ENCODE measurements around the gene IREB2. TPM values are rescaled to one million over a fixed set of nuclear protein-coding genes. Genes with fewer than 3 reads are reported as not detected.
A peak's percentile ranks its signal among the peaks of the same experiment; 100 is the strongest.
"Not testable (repeated sequence)": the region's sequence is repeated elsewhere in the genome, so short reads cannot be mapped to it uniquely, and the experiment has no call there.

Gene IREB2, protein sequence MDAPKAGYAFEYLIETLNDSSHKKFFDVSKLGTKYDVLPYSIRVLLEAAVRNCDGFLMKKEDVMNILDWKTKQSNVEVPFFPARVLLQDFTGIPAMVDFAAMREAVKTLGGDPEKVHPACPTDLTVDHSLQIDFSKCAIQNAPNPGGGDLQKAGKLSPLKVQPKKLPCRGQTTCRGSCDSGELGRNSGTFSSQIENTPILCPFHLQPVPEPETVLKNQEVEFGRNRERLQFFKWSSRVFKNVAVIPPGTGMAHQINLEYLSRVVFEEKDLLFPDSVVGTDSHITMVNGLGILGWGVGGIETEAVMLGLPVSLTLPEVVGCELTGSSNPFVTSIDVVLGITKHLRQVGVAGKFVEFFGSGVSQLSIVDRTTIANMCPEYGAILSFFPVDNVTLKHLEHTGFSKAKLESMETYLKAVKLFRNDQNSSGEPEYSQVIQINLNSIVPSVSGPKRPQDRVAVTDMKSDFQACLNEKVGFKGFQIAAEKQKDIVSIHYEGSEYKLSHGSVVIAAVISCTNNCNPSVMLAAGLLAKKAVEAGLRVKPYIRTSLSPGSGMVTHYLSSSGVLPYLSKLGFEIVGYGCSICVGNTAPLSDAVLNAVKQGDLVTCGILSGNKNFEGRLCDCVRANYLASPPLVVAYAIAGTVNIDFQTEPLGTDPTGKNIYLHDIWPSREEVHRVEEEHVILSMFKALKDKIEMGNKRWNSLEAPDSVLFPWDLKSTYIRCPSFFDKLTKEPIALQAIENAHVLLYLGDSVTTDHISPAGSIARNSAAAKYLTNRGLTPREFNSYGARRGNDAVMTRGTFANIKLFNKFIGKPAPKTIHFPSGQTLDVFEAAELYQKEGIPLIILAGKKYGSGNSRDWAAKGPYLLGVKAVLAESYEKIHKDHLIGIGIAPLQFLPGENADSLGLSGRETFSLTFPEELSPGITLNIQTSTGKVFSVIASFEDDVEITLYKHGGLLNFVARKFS
- 108 TPM for total RNA-seq

DNA sequence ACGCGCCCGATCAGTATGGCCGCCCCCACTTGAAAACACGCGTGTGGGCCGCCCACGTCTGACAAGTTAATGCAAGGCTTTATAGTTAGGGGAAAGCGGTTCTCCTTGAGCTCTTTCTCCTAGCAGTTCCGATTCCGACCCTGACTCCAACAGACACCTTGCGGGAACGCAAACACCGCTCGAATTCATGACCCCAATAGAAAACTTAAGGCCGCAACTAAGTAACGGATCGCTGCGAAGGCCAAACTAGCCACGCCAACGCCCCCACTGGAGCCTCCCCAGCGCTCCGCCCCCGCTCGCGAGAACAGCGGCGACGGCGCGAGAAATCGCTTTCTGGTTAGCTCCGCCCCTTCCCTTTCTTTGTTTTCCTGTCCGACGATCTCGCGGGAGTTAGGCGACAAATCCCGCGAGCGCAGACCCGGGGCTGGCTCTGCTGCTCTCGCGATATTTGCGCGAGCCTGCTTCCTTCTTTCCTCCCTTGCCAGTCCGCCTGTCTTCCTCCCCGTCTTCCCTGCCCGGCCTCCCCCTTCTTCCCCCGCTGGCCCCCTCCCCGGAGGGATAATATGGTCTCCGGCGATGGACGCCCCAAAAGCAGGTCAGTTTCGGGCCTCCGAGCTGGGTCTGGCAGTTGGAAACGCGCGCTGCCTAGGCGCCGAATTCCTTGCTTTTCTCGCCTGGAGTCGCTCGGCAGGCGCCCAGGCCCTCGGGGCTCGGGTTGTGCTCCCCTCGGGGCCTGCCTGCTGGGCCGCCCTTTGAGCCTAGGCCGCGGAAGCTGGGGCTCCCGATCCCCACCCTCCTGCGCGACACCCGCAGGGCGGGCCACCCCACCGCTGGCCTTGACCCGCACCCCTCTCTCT, at the start of gene IREB2:
Gene IREB2 (plus strand): TSS at position 455 of the 857 bp plus-strand sequence. CDS start 122 bp downstream, at position 577.
- DNase-seq = peak; percentile 100

DNA sequence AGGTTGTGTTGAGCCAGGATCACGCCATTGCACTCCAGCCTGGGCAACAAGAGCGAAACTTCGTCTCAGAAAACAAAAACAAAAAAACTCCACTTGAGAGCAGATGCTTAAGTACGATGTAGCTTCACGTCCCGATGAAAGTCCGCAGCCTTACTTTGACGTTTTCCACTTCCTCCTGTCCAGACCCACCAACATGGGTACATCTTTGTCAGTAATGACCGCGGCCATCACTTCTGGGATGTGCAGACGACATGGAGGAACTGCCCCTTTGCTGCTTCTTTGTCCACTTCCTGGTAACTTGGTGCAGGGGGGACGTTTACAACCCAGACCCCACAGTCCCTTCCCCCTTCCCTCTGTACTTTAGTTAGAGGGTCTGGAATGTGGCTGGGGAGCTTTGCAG, 49.2 kb upstream of the IREB2 start:
- no peak for DNase-seq

DNA sequence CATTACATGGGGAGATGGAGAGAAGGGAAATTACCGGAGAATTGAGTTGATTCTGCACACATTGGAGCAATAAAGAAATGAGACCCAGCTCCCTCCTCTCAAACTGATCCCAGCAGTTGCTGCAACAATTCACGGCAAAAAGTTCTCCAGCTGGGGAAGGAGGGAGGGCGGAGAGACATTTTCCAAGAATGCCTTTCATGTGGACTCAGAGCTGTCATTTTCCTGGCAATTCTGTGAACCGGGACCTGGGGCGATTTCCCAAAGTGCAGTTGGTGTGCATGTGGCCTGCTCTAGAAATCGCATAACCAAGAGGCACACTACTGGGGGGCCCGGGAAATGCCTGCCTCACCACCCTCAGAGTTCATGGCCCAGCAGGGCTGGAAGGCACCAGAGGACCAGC, 48.7 kb upstream of the IREB2 start:
- DNase-seq = peak; percentile 90

DNA sequence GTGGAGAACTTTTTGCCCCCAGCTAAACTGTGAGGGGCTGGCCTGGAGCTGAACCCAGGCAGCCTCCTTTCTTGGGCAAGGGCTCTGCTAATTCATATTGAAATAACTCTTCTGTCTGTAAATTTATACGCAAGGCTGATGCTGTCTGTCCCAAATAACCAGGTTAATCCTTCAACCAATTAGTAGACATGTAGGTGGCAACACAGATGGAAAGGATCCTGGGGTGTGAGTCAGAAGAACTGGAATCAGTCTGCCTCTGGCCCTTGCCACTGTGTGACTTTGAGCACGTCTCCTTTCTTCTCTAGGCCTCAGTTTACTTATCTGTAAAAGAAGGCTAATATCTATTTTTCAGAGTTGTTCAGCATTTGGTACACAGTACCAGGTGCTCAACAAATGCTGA, 48.3 kb upstream of the IREB2 start:
- no peak for DNase-seq

DNA sequence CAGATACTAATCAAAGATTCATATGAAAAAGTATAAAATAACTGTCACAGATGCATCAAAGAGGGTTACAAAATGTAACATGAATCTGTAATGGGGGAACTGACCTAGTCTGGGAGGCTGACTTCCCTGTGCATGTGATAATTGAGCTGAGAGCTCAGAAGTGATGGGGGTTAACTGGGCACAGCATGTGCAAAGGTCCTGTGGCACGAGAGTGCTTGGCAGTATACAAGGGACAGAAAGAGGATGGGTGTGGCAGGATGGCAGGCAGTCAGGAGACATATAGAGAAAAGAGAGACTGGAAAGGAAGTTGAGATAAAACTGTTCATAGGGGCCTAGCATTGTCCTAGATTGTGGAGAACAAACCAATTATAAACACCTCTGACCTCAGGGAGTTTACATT, 47.8 kb upstream of the IREB2 start:
- DNase-seq = no peak

DNA sequence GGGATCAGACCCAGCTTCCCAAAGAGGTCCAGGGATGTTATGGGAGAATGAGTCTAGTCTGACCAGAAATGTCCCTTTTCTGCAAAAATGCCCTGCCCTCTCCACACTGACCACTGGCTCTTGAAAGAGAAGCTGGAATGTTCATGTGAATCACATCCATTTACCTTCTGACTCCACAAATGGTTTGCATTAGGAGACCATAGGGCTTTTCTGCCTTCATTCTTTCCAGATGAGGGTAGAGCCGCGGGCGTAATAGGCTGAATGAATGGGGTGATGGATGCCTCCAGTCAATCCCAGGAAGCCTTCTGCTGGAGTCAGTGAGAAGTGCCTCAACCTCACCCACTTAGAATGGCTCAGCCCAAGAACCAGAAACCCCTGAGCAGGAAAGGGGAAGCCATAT, 47.2 kb upstream of the IREB2 start:
- no peak for DNase-seq

DNA sequence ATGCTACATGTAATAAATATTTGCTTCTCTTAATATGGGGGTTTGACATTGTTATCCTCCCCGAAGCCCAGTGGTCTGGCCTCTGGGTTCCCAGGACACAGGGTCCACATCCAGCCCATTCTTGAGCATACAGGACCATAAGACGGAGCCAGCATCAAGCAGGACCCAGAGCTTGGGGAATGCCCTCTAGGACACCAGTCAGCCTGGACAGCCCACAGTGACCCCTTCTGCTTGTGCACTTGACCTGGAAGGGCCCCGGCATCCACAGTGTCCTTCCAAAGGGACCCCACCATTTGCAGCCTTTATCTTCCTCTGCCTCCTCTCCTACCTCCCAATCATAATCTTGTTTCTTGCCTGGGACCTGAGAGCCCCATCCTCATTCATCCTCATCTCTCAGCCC, 46.2 kb upstream of the IREB2 start:
- no peak for DNase-seq

DNA sequence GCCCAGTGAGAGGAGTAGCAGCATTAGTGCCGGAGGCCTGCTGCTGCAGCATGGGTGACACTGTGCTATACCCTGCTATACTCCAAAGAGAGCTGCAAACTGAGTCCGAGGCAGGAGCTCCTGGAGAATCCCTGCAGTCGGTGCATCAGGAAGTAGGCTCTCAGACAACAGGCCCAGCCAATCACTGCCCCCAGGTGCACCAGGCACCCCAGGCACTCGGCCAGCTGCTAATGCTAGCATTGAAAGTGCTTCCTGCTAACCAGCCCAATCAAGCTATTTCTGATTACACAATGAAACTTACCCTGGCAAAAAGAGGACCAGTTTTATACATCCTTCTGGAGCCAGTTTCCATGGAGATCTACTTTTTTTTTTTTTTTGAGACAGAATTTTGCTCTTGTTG, 45.6 kb upstream of the IREB2 start:
- no peak for DNase-seq

DNA sequence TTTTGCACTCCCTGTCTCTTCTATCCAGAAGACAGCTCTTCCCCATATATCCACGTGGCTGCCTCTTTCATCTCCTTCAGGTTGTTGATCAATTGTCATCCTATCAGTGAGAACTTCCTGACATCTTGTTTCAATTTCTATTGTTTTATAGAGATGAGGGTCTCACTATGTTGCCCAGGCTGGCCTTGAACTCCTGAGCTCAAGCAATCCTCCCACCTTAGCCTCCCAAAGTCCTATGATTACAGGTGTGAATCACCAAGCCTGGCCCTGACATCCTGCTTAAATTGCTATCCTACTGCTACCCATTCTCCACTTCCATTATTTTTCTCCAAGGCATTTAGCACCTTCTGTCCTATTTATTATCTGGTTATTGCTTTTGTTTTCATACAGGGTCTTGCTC, 44.9 kb upstream of the IREB2 start:
- DNase-seq = no peak

DNA sequence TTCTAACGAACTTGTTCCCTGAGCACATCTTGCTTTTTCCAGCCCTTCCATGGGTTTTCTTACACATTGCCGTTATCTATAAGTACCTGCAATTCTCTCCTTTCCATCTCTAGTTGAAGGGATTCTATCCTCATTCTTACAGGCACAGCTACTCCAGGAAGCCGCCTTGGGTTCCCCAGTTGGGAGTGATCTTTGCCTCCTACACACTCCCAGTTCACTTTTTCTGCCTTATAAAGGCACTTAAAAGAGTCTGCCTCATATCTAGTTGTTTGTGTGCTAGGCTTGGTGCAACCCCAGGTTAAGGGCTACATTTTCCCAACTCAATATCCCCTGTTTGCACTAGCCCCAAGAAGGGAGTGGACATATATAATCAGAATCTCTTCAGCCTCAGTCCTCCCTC, 44.0 kb upstream of the IREB2 start:
- no peak for DNase-seq

DNA sequence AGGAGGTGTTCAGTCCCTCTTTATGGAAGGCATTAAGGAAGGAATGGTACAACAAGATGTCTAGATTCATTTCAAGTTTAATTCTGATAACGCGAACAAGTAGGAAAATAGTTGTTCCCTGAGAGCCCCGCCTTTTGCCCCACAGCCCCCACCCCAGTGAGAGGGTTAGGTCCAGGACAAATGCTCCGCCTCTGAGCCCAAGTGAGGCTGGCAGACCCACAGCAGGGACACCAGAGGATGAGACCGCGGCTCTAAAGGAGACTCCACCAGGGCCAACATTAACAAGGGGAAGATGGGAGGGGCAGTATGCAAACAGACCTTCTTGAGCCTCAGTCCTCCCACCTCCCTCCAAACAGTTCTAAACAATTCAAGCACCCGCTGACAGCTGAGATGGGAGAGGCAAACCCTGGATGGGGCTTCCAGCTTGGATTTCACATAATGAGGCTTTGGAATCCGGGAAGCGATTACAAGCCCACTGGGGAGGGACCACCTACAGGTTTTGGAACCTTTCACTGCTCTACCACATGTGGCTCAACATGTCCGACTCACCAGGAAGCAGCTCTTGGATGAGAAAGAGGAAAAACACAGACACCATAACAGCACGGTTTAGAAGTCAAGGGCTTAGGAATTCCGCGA, 42.9 kb upstream of the IREB2 start:
- peak; percentile 90 for DNase-seq

DNA sequence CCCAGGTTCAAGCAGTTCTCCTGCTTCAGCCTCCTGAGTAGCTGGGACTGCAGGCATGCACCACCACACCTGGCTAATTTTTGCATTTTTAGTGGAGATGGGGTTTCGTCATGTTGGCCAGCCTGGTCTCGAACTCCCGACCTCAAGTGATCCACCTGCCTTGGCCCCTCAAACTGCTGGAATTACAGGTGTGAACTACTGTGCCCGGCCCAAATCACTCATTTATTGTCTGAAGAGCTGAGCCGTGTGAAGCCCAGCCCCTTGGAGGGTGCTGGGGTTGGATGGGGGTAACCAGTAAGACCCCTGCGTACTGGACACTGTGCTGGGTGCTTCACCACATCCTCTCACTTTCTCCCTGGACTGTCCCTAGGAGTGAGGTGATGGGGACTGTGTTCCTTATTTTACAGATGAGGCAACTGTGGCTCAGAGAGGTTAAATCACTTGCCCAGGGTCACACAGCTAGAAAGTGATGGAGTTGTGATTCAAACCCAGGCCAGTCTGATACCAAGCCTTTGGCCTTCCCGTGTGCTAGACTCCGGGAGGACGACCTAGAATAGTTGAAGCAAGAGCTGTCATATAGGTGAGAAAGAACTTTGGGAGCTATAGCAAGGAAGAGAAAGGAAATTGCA, 41.7 kb upstream of the IREB2 start:
- DNase-seq = no peak

DNA sequence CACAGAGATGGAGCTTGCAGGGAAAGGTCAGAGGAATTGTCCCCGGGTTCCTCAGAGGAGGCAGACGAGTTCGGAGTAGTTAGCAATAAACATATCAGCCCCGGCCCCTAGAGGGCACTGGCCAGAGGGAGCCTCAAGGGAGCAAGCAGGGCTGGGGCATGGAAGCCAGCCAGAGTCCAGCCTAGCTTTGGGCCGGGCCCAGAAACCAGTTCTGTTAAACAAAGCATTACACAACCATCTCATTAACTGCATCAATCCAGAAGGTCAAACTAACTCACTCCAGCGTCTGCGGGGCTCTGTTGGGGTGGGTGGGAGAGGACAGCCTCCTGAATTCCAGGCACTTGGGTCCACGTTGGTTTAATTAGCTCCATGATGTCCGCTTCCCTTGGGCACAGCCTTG, 41.0 kb upstream of the IREB2 start:
- no peak for DNase-seq

DNA sequence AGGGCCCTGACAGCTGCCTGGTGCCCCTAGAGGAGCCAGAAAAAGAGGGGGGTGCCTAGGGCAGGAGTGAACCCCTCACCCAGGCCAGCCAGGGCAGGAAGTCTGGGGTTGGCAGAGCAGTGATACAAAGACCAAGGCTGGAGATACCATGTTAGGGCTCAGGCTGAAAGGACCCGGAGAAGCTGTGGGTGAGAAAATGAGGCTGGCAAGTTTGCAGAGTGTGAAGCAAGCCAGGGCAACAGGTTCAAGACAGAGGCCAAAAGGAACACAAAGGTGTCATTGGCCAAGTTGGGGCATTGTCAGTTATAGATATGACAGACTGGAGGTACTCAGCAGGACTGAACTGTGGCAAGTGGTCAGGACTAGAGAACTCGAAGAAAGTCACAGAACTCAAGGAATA, 40.6 kb upstream of the IREB2 start:
- no peak for DNase-seq

DNA sequence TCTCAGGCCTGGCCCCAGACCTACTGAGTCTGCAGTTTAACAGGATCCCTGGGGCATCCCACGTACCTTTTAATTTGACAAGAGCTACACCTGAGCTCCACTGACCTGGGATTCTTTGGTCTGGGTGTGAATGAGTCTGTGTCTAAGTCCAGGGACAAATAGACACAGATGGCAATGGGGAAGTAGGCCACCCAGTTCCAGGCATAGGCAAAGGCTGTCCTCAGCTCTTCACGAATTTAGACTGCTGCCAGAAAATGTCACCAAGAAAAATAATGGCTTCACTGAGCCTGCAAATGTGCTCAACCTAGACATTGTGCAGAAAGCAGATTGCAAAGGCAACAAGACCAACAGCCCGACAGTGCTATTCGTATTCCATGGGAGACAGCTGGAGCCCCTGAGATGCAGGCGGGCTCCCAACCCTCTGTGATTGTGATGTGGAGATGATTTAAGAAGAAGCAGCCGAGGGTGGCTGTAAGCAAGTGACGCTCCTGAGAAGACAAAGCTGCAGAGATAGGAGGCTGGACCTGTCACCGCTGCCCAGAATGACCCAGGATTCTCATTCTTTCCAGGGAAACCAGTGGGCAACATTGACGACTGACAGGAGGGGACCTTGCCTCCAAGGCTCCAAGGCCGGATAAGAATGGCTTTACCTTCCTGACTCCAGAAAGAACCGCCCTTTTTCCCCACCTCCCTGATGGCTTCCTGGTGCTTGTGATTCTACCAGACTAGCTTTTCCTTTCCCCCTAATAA, 39.8 kb upstream of the IREB2 start:
- DNase-seq = no peak

DNA sequence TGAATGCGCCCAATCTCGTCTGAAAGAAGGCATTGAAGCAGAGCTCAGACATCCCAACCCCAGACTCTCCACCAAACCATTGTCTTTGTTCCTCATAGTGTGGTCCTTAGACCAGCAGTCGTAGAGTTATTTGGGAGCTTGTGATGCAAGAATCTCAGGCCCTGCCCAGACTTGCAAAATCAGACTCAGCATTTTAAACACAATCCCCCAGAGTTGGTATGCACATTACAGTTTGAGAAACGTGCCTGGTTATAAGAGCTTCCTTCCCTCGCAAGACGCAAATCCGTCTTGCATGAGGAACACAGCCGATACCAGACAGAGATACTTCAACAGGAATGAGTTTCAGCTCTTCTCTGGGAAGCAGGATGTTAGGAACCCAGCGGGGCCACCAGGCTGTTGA, 38.9 kb upstream of the IREB2 start:
- no peak for DNase-seq

DNA sequence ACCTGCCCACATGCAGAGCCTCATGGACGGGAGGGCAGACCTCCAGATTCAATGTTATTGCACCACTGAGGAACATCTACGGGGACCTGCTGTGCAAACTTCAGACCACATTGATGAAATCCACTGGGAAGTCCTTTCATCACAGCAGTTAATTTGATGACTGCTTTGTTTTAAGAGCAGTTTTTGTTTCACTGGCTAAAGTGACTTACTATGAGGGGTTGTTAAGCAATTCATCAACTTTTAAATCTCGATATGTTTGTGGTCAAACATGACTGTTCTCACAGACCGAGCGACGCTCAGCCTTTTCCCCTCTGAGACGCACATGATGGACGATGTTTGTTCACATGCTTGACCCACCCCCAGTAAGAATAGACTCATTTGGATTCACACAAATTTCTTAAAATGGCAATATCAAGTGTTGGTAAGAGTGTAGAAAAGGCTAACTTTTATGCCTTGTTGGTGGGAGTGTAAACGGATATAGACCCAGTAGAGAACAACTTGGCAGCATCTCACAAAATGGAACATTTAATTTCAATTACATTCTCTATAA, 35.9 kb upstream of the IREB2 start:
- DNase-seq = no peak

DNA sequence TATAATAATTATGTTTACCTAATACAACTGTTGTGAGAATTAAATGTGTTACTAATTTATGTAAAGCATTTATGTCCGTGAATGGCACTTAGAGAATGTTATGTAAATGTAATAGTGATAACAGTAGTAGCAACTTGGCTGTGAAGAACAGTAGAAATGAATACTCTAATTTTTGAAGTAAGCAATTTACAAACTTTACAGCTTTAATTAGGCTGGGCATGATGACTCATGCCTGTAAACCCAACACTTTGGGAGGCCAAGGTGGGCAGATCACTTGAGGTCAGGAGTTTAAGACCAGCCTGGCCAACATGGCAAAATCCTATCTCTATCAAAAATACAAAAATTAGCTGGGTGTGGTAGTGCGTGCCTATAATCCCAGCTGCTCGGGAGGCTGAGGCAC, 33.9 kb upstream of the IREB2 start:
- DNase-seq = no peak

DNA sequence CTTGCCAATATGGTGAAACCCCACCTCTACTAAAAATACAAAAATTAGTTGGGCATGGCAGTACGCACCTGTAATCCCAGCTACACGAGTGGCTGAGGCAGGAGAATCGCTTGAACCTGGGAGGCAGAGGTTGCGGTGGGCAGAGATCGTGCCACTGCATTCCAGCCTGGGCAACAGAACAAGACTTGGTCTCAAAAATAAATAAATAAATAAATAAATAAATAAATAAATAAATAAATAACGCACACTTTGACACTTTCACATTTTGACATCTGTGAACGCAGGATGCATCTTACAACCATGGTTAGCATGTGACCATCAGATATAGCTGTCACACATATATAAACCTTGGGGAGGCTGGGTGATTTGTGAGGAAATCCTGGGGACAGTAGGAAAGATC, 33.2 kb upstream of the IREB2 start:
- not testable (repeated sequence) for DNase-seq

DNA sequence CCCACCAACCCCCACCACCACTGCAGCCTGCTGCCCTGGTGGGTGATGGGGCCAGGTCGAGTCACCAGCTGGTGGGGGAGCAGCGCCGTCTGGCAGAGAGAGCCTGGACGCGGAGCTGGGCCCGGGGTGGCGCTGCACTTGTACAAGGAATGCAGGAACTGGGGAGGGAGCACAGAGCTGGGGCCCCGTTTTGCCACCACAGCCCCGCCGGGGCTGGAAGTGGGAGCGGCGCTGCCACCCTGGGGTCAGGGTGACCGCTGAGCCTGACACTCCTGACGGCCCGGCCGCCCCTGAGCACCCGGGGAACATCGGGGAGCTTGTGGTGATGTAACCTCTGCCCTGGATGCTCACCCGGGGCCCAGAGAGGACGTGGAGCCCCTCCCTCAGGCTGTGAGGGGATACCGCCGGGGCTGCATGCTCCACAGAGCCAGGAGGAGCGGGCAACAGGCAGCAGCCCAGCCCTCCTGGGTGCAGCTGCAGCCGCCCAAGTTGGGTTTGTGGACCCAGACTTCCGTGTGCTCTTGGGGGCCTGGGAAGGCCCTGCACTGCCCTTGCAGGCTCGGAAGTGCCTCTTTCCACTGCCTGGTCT, 32.6 kb upstream of the IREB2 start:
- DNase-seq = no peak
